Measurements from ENCODE around the gene VPS37B. TPM values are rescaled to one million over a fixed set of nuclear protein-coding genes. Genes with fewer than 3 reads are reported as not detected.

VPS37B gene
- total and polyA plus RNA-seq, 3 experiments from 2014 or later, result 19.3 to 30.6 (median 19.9) TPM

GRCh38 chr12:122935318-122935717 lies 39.4 kb upstream of the VPS37B start:
- H3K4me1 ChIP-seq (ENCODE audit: insufficient read depth, low read length), result no peaks in the 10 kb centered on the region
- H3K36me3 Mint-ChIP-seq, result peaks cover 0 to 2% (median 0%) of the 10 kb centered on the region in 3 donors
- peak overlapping the region in 1 of 8 donors; percentile 61 for H3K27ac Mint-ChIP-seq
- no peak for DNase-seq
- H3K27me3 Mint-ChIP-seq, result no peaks in the 10 kb centered on the region
- no peak overlapping the region for H3K27ac ChIP-seq (ENCODE audit: low read depth, low read length)
- ChIA-PET POLR2A (no interaction called here), CTCF (interaction anchor here (0.8 kb wide), 1 partner anchor 303 kb away, joined by 3 read pairs; no protein-coding TSS in a partner anchor)
- no peaks in the 10 kb centered on the region for H3K27me3 ChIP-seq (ENCODE audit: insufficient read depth, low read length, poor library complexity, severe bottlenecking)
- H3K4me3 Mint-ChIP-seq, result no peak overlapping the region
- H3K9me3 Mint-ChIP-seq, result no peaks in the 10 kb centered on the region
- no peaks in the 10 kb centered on the region for H3K36me3 ChIP-seq (ENCODE audit: insufficient read depth, low read length)
- H3K4me3 ChIP-seq (ENCODE audit: low read length), result no peak overlapping the region
- no peaks in the 10 kb centered on the region for H3K9me3 ChIP-seq (ENCODE audit: low read length)
- no peaks in the 10 kb centered on the region for H3K4me1 Mint-ChIP-seq

GRCh38 chr12:122934722-122935121 lies 38.8 kb upstream of the VPS37B start:
- Mint-ChIP-seq H3K36me3 (peaks cover 0 to 2% (median 0%) of the 10 kb centered on the region in 3 donors), H3K4me3 (no peak overlapping the region), H3K27me3 (no peaks in the 10 kb centered on the region), H3K27ac (no peak overlapping the region), H3K9me3 (no peaks in the 10 kb centered on the region), H3K4me1 (no peaks in the 10 kb centered on the region)
- Histone ChIP-seq H3K36me3 (ENCODE audit: insufficient read depth, low read length) (no peaks in the 10 kb centered on the region), H3K4me3 (ENCODE audit: low read length) (no peak overlapping the region), H3K9me3 (ENCODE audit: low read length) (no peaks in the 10 kb centered on the region), H3K4me1 (ENCODE audit: insufficient read depth, low read length) (no peaks in the 10 kb centered on the region), H3K27me3 (ENCODE audit: insufficient read depth, low read length, poor library complexity, severe bottlenecking) (no peaks in the 10 kb centered on the region), H3K27ac (ENCODE audit: low read depth, low read length) (no peak overlapping the region)
- ChIA-PET POLR2A (no interaction called here), CTCF (no interaction called here)
- DNase-seq, result no peak

GRCh38 chr12:122932207-122932606 lies 36.3 kb upstream of the VPS37B start:
- no peak for DNase-seq
- CTCF ChIA-PET, result no interaction called here
- Mint-ChIP-seq H3K27me3 (no peaks in the 10 kb centered on the region), H3K36me3 (no peaks in the 10 kb centered on the region), H3K4me1 (no peaks in the 10 kb centered on the region), H3K9me3 (no peaks in the 10 kb centered on the region), H3K4me3 (no peak overlapping the region), H3K27ac (no peak overlapping the region)
- H3K27me3 ChIP-seq (ENCODE audit: insufficient read depth, low read length, poor library complexity, severe bottlenecking), result no peaks in the 10 kb centered on the region
- no peak overlapping the region for H3K27ac ChIP-seq (ENCODE audit: low read depth, low read length)
- POLR2A ChIA-PET, result no interaction called here
- H3K36me3 ChIP-seq (ENCODE audit: insufficient read depth, low read length), result no peaks in the 10 kb centered on the region
- H3K4me1 ChIP-seq (ENCODE audit: insufficient read depth, low read length), result no peaks in the 10 kb centered on the region
- no peak overlapping the region for H3K4me3 ChIP-seq (ENCODE audit: low read length)
- H3K9me3 ChIP-seq (ENCODE audit: low read length), result no peaks in the 10 kb centered on the region

GRCh38 chr12:122929812-122930211 lies 33.9 kb upstream of the VPS37B start:
- H3K4me1 Mint-ChIP-seq, result no peaks in the 10 kb centered on the region
- no peak overlapping the region for H3K27ac ChIP-seq (ENCODE audit: low read depth, low read length)
- no peaks in the 10 kb centered on the region for H3K36me3 ChIP-seq (ENCODE audit: insufficient read depth, low read length)
- no peaks in the 10 kb centered on the region for H3K27me3 ChIP-seq (ENCODE audit: insufficient read depth, low read length, poor library complexity, severe bottlenecking)
- no peak overlapping the region for H3K4me3 ChIP-seq (ENCODE audit: low read length)
- H3K27ac Mint-ChIP-seq, result no peak overlapping the region
- CTCF ChIA-PET, result no interaction called here
- POLR2A ChIA-PET, result no interaction called here
- H3K9me3 Mint-ChIP-seq, result no peaks in the 10 kb centered on the region
- H3K4me1 ChIP-seq (ENCODE audit: insufficient read depth, low read length), result no peaks in the 10 kb centered on the region
- no peaks in the 10 kb centered on the region for H3K9me3 ChIP-seq (ENCODE audit: low read length)
- H3K4me3 Mint-ChIP-seq, result no peak overlapping the region
- DNase-seq, result no peak
- H3K36me3 Mint-ChIP-seq, result no peaks in the 10 kb centered on the region
- no peaks in the 10 kb centered on the region for H3K27me3 Mint-ChIP-seq

GRCh38 chr12:122929148-122929538 lies 33.2 kb upstream of the VPS37B start:
- Histone ChIP-seq H3K9me3 (ENCODE audit: low read length) (no peaks in the 10 kb centered on the region), H3K4me1 (ENCODE audit: insufficient read depth, low read length) (no peaks in the 10 kb centered on the region), H3K27ac (ENCODE audit: low read depth, low read length) (no peak overlapping the region), H3K4me3 (ENCODE audit: low read length) (no peak overlapping the region), H3K27me3 (ENCODE audit: insufficient read depth, low read length, poor library complexity, severe bottlenecking) (no peaks in the 10 kb centered on the region), H3K36me3 (ENCODE audit: insufficient read depth, low read length) (no peaks in the 10 kb centered on the region)
- DNase-seq, result no peak
- Mint-ChIP-seq H3K36me3 (no peaks in the 10 kb centered on the region), H3K27ac (no peak overlapping the region), H3K4me1 (no peaks in the 10 kb centered on the region), H3K27me3 (no peaks in the 10 kb centered on the region), H3K4me3 (no peak overlapping the region), H3K9me3 (no peaks in the 10 kb centered on the region)
- CTCF ChIA-PET, result no interaction called here
- POLR2A ChIA-PET, result no interaction called here

GRCh38 chr12:122928404-122929147 lies 32.7 kb upstream of the VPS37B start:
- no peaks in the 10 kb centered on the region for H3K9me3 Mint-ChIP-seq
- Histone ChIP-seq H3K9me3 (ENCODE audit: low read length) (no peaks in the 10 kb centered on the region), H3K27me3 (ENCODE audit: insufficient read depth, low read length, poor library complexity, severe bottlenecking) (no peaks in the 10 kb centered on the region), H3K4me3 (ENCODE audit: low read length) (no peak overlapping the region), H3K36me3 (ENCODE audit: insufficient read depth, low read length) (no peaks in the 10 kb centered on the region), H3K4me1 (ENCODE audit: insufficient read depth, low read length) (no peaks in the 10 kb centered on the region), H3K27ac (ENCODE audit: low read depth, low read length) (no peak overlapping the region)
- H3K27ac Mint-ChIP-seq, result peak overlapping the region in 1 of 8 donors; percentile 26
- CTCF ChIA-PET, result no interaction called here
- H3K4me1 Mint-ChIP-seq, result no peaks in the 10 kb centered on the region
- H3K36me3 Mint-ChIP-seq, result no peaks in the 10 kb centered on the region
- POLR2A ChIA-PET, result no interaction called here
- no peak for DNase-seq
- H3K27me3 Mint-ChIP-seq, result no peaks in the 10 kb centered on the region
- no peak overlapping the region for H3K4me3 Mint-ChIP-seq

- no peaks in the 10 kb centered on the region for H3K36me3 ChIP-seq (ENCODE audit: insufficient read depth, low read length)
- H3K27ac ChIP-seq (ENCODE audit: low read depth, low read length), result no peak overlapping the region
- no peaks in the 10 kb centered on the region for H3K36me3 Mint-ChIP-seq
- H3K4me3 ChIP-seq (ENCODE audit: low read length), result no peak overlapping the region
- H3K4me1 Mint-ChIP-seq, result no peaks in the 10 kb centered on the region
- no peaks in the 10 kb centered on the region for H3K4me1 ChIP-seq (ENCODE audit: insufficient read depth, low read length)
- H3K27me3 ChIP-seq (ENCODE audit: insufficient read depth, low read length, poor library complexity, severe bottlenecking), result no peaks in the 10 kb centered on the region
- peak overlapping the region in 3 of 8 donors; percentile 38 to 90 (median 73) for H3K27ac Mint-ChIP-seq
- no peaks in the 10 kb centered on the region for H3K27me3 Mint-ChIP-seq
- H3K9me3 ChIP-seq (ENCODE audit: low read length), result no peaks in the 10 kb centered on the region
- peak overlapping the region in 1 of 7 donors; percentile 13 for H3K4me3 Mint-ChIP-seq
- ChIA-PET CTCF (no interaction called here), POLR2A (no interaction called here)
- no peak for DNase-seq
- no peaks in the 10 kb centered on the region for H3K9me3 Mint-ChIP-seq
Observed at GRCh38 chr12:122927756-122928403, 32.0 kb upstream of the VPS37B start.

- Mint-ChIP-seq H3K9me3 (no peaks in the 10 kb centered on the region), H3K36me3 (no peaks in the 10 kb centered on the region), H3K4me3 (no peak overlapping the region), H3K27me3 (no peaks in the 10 kb centered on the region), H3K27ac (no peak overlapping the region), H3K4me1 (no peaks in the 10 kb centered on the region)
- CTCF ChIA-PET, result interaction anchor here (0.6 kb wide), 1 partner anchor 125 kb away, joined by 5 read pairs; no protein-coding TSS in a partner anchor
- Histone ChIP-seq H3K36me3 (ENCODE audit: insufficient read depth, low read length) (no peaks in the 10 kb centered on the region), H3K4me1 (ENCODE audit: insufficient read depth, low read length) (no peaks in the 10 kb centered on the region), H3K27me3 (ENCODE audit: insufficient read depth, low read length, poor library complexity, severe bottlenecking) (no peaks in the 10 kb centered on the region), H3K9me3 (ENCODE audit: low read length) (no peaks in the 10 kb centered on the region), H3K27ac (ENCODE audit: low read depth, low read length) (no peak overlapping the region), H3K4me3 (ENCODE audit: low read length) (no peak overlapping the region)
- POLR2A ChIA-PET, result interaction anchor here (0.6 kb wide), 1 partner anchor 295 kb away, joined by 4 read pairs; no protein-coding TSS in a partner anchor
- DNase-seq, result no peak
Observed at GRCh38 chr12:122921917-122922316, 26.0 kb upstream of the VPS37B start.

All from CD8-positive, alpha-beta memory T cell (primary cell).